Gastroesophageal sphincter (tissue), 3 donors: ENCODE measurements around the gene RPL39.

ENCODE experiments used
- POLR2A ChIP-seq, 2 donors: fragments of 450-650 bp; IDR thresholded peaks; one replicate each; pipeline ENCODE4 v1.6.1; 2017; ENCODE audit warnings: antibody characterized with exemption in 2 of 2, mild to moderate bottlenecking in 2 of 2, moderate library complexity in 1 of 2
- POLR2AphosphoS5 ChIP-seq: sonication (generic); formaldehyde crosslinking; IDR thresholded peaks from one replicate; pipeline ENCODE4 v1.6.1; 2017; ENCODE audit warnings: antibody characterized with exemption
- TF ChIP-seq, protein P1 (sequence below), 4 experiments: fragments of 200-600 bp in 2 of 4; fragments of 450-650 bp in 2 of 4; sonication (generic) in 1 of 4; IDR thresholded peaks; one replicate each; pipeline ENCODE4 v1.5.1; 2017 to 2019; ENCODE audit warnings: antibody characterized with exemption in 4 of 4, mild to moderate bottlenecking in 2 of 4, moderate library complexity in 2 of 4

- TF ChIP-seq POLR2A (IDR thresholded peaks at IDR 0.05) (peak; percentile 38 to 58), POLR2AphosphoS5 (peak; percentile 81)
- TF ChIP-seq, protein P1, sequence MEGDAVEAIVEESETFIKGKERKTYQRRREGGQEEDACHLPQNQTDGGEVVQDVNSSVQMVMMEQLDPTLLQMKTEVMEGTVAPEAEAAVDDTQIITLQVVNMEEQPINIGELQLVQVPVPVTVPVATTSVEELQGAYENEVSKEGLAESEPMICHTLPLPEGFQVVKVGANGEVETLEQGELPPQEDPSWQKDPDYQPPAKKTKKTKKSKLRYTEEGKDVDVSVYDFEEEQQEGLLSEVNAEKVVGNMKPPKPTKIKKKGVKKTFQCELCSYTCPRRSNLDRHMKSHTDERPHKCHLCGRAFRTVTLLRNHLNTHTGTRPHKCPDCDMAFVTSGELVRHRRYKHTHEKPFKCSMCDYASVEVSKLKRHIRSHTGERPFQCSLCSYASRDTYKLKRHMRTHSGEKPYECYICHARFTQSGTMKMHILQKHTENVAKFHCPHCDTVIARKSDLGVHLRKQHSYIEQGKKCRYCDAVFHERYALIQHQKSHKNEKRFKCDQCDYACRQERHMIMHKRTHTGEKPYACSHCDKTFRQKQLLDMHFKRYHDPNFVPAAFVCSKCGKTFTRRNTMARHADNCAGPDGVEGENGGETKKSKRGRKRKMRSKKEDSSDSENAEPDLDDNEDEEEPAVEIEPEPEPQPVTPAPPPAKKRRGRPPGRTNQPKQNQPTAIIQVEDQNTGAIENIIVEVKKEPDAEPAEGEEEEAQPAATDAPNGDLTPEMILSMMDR (IDR thresholded peaks at IDR 0.05), result no peak
These were observed at the start of gene RPL39 for GRCh38 chrX:119791437-119792231.
